Measurements from ENCODE around the gene ZNF467. TPM values are rescaled to one million over a fixed set of nuclear protein-coding genes. Genes with fewer than 3 reads are reported as not detected.

Gene ZNF467
- total and polyA plus RNA-seq, 2 donors (not counting 1 experiment from before 2014, with no cell fraction given): 0.39 to 1.1 TPM

- no peak overlapping the region for H3K9ac ChIP-seq (ENCODE audit: low read length)
- no peaks in the 10 kb centered on the region for H3K36me3 ChIP-seq (replicated peaks in 1 of 2; ENCODE audit: control extremely low read depth in 1 of 2, control insufficient read depth in 1 of 2, extremely low read depth in 1 of 2, insufficient read depth in 2 of 2, low read length in 1 of 2)
- H3K4me3 ChIP-seq (ENCODE audit: control extremely low read depth in 1 of 5, extremely low read depth in 1 of 5, insufficient read depth in 1 of 5, low read depth in 2 of 5, low read length in 4 of 5): no peak overlapping the region
- no peaks in the 10 kb centered on the region for H3K27me3 ChIP-seq (replicated peaks in 1 of 4; ENCODE audit: control extremely low read depth in 1 of 4, control insufficient read depth in 3 of 4, insufficient read depth in 4 of 4, low read length in 3 of 4)
- H3K79me2 ChIP-seq (ENCODE audit: control insufficient read depth, insufficient read depth, low read length): no peaks in the 10 kb centered on the region
- ATAC-seq (ENCODE audit: low read depth) (no peak), DNase-seq (no peak)
- no peak overlapping the region for H3K4me2 ChIP-seq (replicated peaks; ENCODE audit: low read depth, low read length, poor library complexity, severe bottlenecking)
- H3K9me3 ChIP-seq (ENCODE audit: control extremely low read depth in 1 of 3, control insufficient read depth in 2 of 3, insufficient read depth in 1 of 3, low read length in 2 of 3): no peaks in the 10 kb centered on the region
- no peak for TF ChIP-seq CTCF (IDR thresholded peaks at IDR 0.05)
- no peak for TF ChIP-seq EZH2 (IDR thresholded peaks at IDR 0.05; ENCODE audit: borderline replicate concordance, insufficient read depth, low read depth, low read length, poor library complexity, severe bottlenecking)
- H3K4me1 Mint-ChIP-seq: peaks cover 15% of the 10 kb centered on the region
- peaks cover 18% of the 10 kb centered on the region for H3K27me3 Mint-ChIP-seq
- ChIA-PET POLR2A (no interaction called here), CTCF (interaction anchor here (1.2 kb wide), 1 partner anchor 73 kb away, joined by 3 read pairs; no protein-coding TSS in a partner anchor)
- intact Hi-C loops (cut with micrococcal nuclease): no loop called here
- no peaks in the 10 kb centered on the region for H4K20me1 ChIP-seq (ENCODE audit: control insufficient read depth, insufficient read depth, low read length, poor library complexity, severe bottlenecking)
- H2AFZ ChIP-seq (ENCODE audit: insufficient read depth, low read depth, low read length, poor library complexity, severe bottlenecking): no peak overlapping the region
- 76% methylated on average over 13 of the region's 16 CpGs for WGBS (ENCODE audit: insufficient coverage)
- no peak overlapping the region for H3K27ac ChIP-seq (ENCODE audit: low read length in 2 of 2)
- peaks cover 9 to 14% of the 10 kb centered on the region in 2 donors for H3K4me1 ChIP-seq (ENCODE audit: control insufficient read depth in 2 of 2, insufficient read depth in 2 of 2, low read length in 2 of 2)
- H3K4me3 Mint-ChIP-seq: no peak overlapping the region
- no peak overlapping the region for H3K27ac Mint-ChIP-seq
- H3K9me3 Mint-ChIP-seq (ENCODE audit: insufficient read depth): no peaks in the 10 kb centered on the region
Observed at GRCh38 chr7:149735779-149736477, 37.5 kb downstream of the ZNF467 start.

GRCh38 chr7:149735181-149735602 lies 38.2 kb downstream of the ZNF467 start:
- ChIA-PET POLR2A (no interaction called here), CTCF (interaction anchor here (1.2 kb wide), 1 partner anchor 72 kb away, joined by 3 read pairs; no protein-coding TSS in a partner anchor)
- H3K4me3 Mint-ChIP-seq: no peak overlapping the region
- H2AFZ ChIP-seq (ENCODE audit: insufficient read depth, low read depth, low read length, poor library complexity, severe bottlenecking): no peak overlapping the region
- ATAC-seq (ENCODE audit: low read depth) (no peak), DNase-seq (no peak)
- H3K27me3 ChIP-seq (replicated peaks in 1 of 4; ENCODE audit: control extremely low read depth in 1 of 4, control insufficient read depth in 3 of 4, insufficient read depth in 4 of 4, low read length in 3 of 4): no peaks in the 10 kb centered on the region
- peaks cover 9 to 14% of the 10 kb centered on the region in 2 donors for H3K4me1 ChIP-seq (ENCODE audit: control insufficient read depth in 2 of 2, insufficient read depth in 2 of 2, low read length in 2 of 2)
- H3K79me2 ChIP-seq (ENCODE audit: control insufficient read depth, insufficient read depth, low read length): no peaks in the 10 kb centered on the region
- no peak for TF ChIP-seq EZH2 (IDR thresholded peaks at IDR 0.05; ENCODE audit: borderline replicate concordance, insufficient read depth, low read depth, low read length, poor library complexity, severe bottlenecking)
- TF ChIP-seq CTCF (IDR thresholded peaks at IDR 0.05): no peak
- H3K4me1 Mint-ChIP-seq: peaks cover 15% of the 10 kb centered on the region
- peaks cover 0 to 2% of the 10 kb centered on the region in 2 experiments for H3K36me3 ChIP-seq (replicated peaks in 1 of 2; ENCODE audit: control extremely low read depth in 1 of 2, control insufficient read depth in 1 of 2, extremely low read depth in 1 of 2, insufficient read depth in 2 of 2, low read length in 1 of 2)
- H3K27me3 Mint-ChIP-seq: peaks cover 12% of the 10 kb centered on the region
- H3K4me3 ChIP-seq (ENCODE audit: control extremely low read depth in 1 of 5, extremely low read depth in 1 of 5, insufficient read depth in 1 of 5, low read depth in 2 of 5, low read length in 4 of 5): no peak overlapping the region
- H3K9ac ChIP-seq (ENCODE audit: low read length): no peak overlapping the region
- H3K9me3 ChIP-seq (ENCODE audit: control extremely low read depth in 1 of 3, control insufficient read depth in 2 of 3, insufficient read depth in 1 of 3, low read length in 2 of 3): no peaks in the 10 kb centered on the region
- H4K20me1 ChIP-seq (ENCODE audit: control insufficient read depth, insufficient read depth, low read length, poor library complexity, severe bottlenecking): no peaks in the 10 kb centered on the region
- 94% methylated on average over 6 of the region's 6 CpGs for WGBS (ENCODE audit: insufficient coverage)
- H3K9me3 Mint-ChIP-seq (ENCODE audit: insufficient read depth): no peaks in the 10 kb centered on the region
- intact Hi-C loops (cut with micrococcal nuclease): no loop called here
- peak overlapping the region; percentile 21 for H3K27ac Mint-ChIP-seq
- H3K4me2 ChIP-seq (replicated peaks; ENCODE audit: low read depth, low read length, poor library complexity, severe bottlenecking): no peak overlapping the region
- H3K27ac ChIP-seq (ENCODE audit: low read length in 2 of 2): no peak overlapping the region

Data from B cell (primary cell).